Osteocyte (in vitro differentiated cells): Measurements from ENCODE around the gene CDH20. TPM values are rescaled to one million over a fixed set of nuclear protein-coding genes. Genes with fewer than 3 reads are reported as not detected.
A peak's percentile ranks its signal among the peaks of the same experiment; 100 is the strongest.

Source experiments
- DNase-seq: peaks from one replicate; pipeline ENCODE4 v3.0.0; 2021; ENCODE audit warnings: mixed read lengths; ENCODE audit not compliant: unreplicated experiment; ENCODE audit errors: extremely low spot score
- H3K27ac Mint-ChIP-seq: one replicate; pipeline ENCODE4 v1.8.0; 2021; ENCODE audit warnings: mild to moderate bottlenecking, mixed read lengths; ENCODE audit not compliant: unreplicated experiment
- H3K27me3 Mint-ChIP-seq: one replicate; pipeline ENCODE4 v1.8.0; 2021; ENCODE audit warnings: mixed read lengths; ENCODE audit not compliant: unreplicated experiment
- H3K36me3 Mint-ChIP-seq: one replicate; pipeline ENCODE4 v1.8.0; 2021; ENCODE audit warnings: mixed read lengths; ENCODE audit not compliant: unreplicated experiment
- H3K4me1 Mint-ChIP-seq: one replicate; pipeline ENCODE4 v1.8.0; 2021; ENCODE audit warnings: mixed read lengths; ENCODE audit not compliant: unreplicated experiment
- H3K4me3 Mint-ChIP-seq: one replicate; pipeline ENCODE4 v1.8.0; 2021; ENCODE audit warnings: mild to moderate bottlenecking, moderate library complexity, mixed read lengths; ENCODE audit not compliant: unreplicated experiment
- H3K9me3 Mint-ChIP-seq: one replicate; pipeline ENCODE4 v1.8.0; 2021; ENCODE audit warnings: mixed read lengths; ENCODE audit not compliant: unreplicated experiment
- CTCF ChIP-seq: fragments of 200-600 bp; sonication (generic); IDR thresholded peaks from 2 replicates; pipeline ENCODE4 v1.5.0; 2021; ENCODE audit warnings: antibody characterized with exemption, mild to moderate bottlenecking, moderate library complexity
- total RNA-seq: library from RNA; stranded (reverse); gene quantifications from 2 replicates; pipeline ENCODE4 v1.2.1, GENCODE V29; 2021

Gene CDH20
- total RNA-seq, 1 donor from 2014 or later = not detected

- H3K36me3 Mint-ChIP-seq = no peaks in the 10 kb centered on the region
- TF ChIP-seq CTCF = no peak
- H3K27me3 Mint-ChIP-seq = peaks cover 30% of the 10 kb centered on the region
- H3K9me3 Mint-ChIP-seq = no peaks in the 10 kb centered on the region
- H3K27ac Mint-ChIP-seq = no peak overlapping the region
- H3K4me3 Mint-ChIP-seq = no peak overlapping the region
- DNase-seq = no peak
- H3K4me1 Mint-ChIP-seq = no peaks in the 10 kb centered on the region
These were observed 9.3 kb upstream of the CDH20 start for GRCh38 chr18:61323951-61324350.

GRCh38 chr18:61326407-61326806, 6.8 kb upstream of the CDH20 start:
- Mint-ChIP-seq H3K27me3 (peaks cover 27% of the 10 kb centered on the region), H3K27ac (no peak overlapping the region), H3K4me3 (no peak overlapping the region), H3K36me3 (peaks cover 3% of the 10 kb centered on the region), H3K4me1 (no peaks in the 10 kb centered on the region), H3K9me3 (no peaks in the 10 kb centered on the region)
- no peak for DNase-seq
- no peak for TF ChIP-seq CTCF

DNA sequence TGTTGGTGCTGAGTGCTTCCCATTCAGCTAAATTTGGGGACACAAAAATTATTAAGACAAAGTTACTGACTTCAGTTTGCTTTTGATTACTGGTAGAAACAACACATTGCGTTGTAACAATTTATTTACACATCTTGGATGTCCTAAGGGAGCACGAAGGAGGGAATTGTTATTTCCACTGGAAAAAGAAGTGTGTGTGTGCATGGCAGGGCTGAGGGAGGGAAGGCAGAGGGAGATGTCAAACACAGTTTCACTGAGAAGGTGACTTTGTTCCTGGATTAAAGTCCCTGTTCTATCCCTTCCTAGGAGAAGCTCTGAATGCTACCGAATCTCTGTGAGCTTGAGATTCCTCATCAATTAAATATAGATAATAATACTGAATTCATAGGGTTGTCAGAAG, 3.8 kb upstream of the CDH20 start:
- Mint-ChIP-seq H3K27ac (no peak overlapping the region), H3K9me3 (no peaks in the 10 kb centered on the region), H3K36me3 (peaks cover 6% of the 10 kb centered on the region), H3K27me3 (peaks cover 40% of the 10 kb centered on the region), H3K4me1 (peaks cover 10% of the 10 kb centered on the region), H3K4me3 (no peak overlapping the region)
- no peak for DNase-seq
- TF ChIP-seq CTCF = no peak

GRCh38 chr18:61331051-61331450, 2.2 kb upstream of the CDH20 start:
- no peak overlapping the region for H3K27ac Mint-ChIP-seq
- peaks cover 54% of the 10 kb centered on the region for H3K27me3 Mint-ChIP-seq
- no peak for TF ChIP-seq CTCF
- H3K36me3 Mint-ChIP-seq = peaks cover 6% of the 10 kb centered on the region
- DNase-seq = no peak
- H3K4me3 Mint-ChIP-seq = no peak overlapping the region
- H3K4me1 Mint-ChIP-seq = peaks cover 25% of the 10 kb centered on the region
- H3K9me3 Mint-ChIP-seq = no peaks in the 10 kb centered on the region

GRCh38 chr18:61333746-61334490, 688 bp downstream of the CDH20 start:
- Mint-ChIP-seq H3K27ac (no peak overlapping the region), H3K36me3 (peaks cover 6% of the 10 kb centered on the region), H3K4me1 (peaks cover 28% of the 10 kb centered on the region), H3K4me3 (peak overlapping the region; percentile 73), H3K27me3 (peaks cover 49% of the 10 kb centered on the region), H3K9me3 (no peaks in the 10 kb centered on the region)
- no peak for DNase-seq
- no peak for TF ChIP-seq CTCF
